Neuron (in vitro differentiated cells): Measurements from ENCODE around the gene HOATZ.

Source experiments
- H2AFZ ChIP-seq: one replicate; pipeline ENCODE4 v1.6.1; 2013; ENCODE audit warnings: low read depth, mild to moderate bottlenecking, inconsistent platforms, low read length, moderate library complexity
- H3K27me3 ChIP-seq: one replicate; pipeline ENCODE4 v1.6.1; 2013; ENCODE audit warnings: low read length; ENCODE audit not compliant: insufficient read depth
- H3K36me3 ChIP-seq: one replicate; pipeline ENCODE4 v1.6.1; 2013; ENCODE audit warnings: low read length; ENCODE audit not compliant: insufficient read depth
- H3K4me1 ChIP-seq: one replicate; pipeline ENCODE4 v1.6.1; 2013; ENCODE audit warnings: low read length; ENCODE audit not compliant: insufficient read depth
- H3K4me3 ChIP-seq: 2 replicates; pipeline ENCODE4 v1.5.1; 2013; ENCODE audit warnings: mild to moderate bottlenecking, low read length, moderate library complexity
- H3K9me3 ChIP-seq: one replicate; pipeline ENCODE4 v1.6.1; 2013; ENCODE audit warnings: low read length

Gene HOATZ

DNA sequence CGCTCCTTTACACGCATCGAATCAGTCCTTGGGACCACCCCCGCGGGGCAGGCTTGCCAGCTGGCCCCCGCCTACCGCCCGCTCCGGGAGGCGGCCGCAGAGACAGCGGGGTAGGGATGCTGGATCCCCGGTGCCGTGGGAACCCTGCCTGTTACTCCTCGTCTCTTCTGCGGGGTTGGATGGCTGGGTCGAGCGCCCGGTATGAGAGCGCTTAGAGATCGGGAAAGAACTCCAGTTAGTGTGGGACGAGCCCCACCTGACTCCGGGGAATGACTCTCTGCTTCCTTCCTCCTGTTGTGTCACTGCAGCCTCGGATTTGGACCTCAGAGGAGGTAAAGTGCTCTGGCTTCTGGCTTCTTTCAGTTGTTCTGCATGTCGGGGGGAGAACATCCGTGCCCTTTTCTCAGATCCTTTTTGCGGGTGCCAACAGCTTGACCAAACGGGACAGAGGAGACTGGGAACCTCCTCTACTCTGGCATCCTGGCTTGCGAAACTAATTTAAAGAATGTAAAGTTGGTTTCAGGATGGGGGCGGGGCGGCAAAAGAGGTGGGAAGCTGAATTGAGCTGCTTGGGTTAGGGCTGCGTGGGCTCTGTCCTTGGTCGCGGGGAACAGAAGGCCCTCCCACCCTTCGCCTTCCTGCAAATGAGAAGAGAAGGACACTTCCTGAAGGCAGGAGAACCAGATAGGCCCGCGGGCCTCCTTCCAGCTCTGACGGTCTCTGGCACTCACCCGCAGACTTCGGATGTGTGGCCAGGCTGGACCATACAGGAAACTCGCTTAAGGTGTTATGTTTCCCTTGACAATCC lies 26.9 kb downstream of the HOATZ start:
- no peak overlapping the region for H3K4me3 ChIP-seq
- peak overlapping the region; percentile 62 for H2AFZ ChIP-seq
- H3K27me3 ChIP-seq: peaks cover 85% of the 10 kb centered on the region
- peaks cover 5% of the 10 kb centered on the region for H3K9me3 ChIP-seq
- peaks cover 6% of the 10 kb centered on the region for H3K4me1 ChIP-seq
- H3K36me3 ChIP-seq: no peaks in the 10 kb centered on the region

DNA sequence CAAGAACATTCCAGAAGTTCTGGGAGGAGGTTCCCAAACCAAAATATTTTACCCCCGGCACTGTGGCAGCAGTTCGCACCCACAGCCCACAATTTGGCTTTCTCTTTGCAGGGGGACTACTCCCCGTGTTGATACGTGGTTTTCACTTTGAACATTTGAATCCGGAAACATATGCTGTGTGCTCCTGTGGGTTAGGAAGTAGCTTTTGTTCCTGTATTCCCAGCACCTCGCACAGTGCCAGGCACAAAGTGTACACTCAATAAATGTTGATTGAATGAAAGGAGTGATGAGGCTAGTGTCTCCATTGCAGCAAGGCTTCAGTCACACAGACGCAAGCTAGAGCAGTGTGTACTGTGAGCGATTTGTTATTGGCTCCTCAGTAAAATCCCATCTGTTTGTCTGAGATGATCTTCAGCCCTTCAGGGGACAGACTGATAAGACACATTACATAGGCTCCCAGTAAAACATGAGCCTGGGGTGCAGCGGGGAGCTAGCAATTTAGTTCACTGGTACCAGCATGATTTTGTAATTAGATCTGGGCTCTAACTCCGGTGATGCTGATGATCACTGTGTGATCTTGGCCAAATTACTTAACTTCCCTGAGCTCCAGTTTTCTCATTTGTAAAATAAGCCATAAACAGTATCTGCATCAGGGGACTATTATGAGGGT lies 28.2 kb downstream of the HOATZ start:
- Histone ChIP-seq H3K4me3 (no peak overlapping the region), H3K36me3 (no peaks in the 10 kb centered on the region), H3K27me3 (peaks cover 79% of the 10 kb centered on the region), H3K9me3 (peaks cover 5% of the 10 kb centered on the region), H3K4me1 (peaks cover 6% of the 10 kb centered on the region), H2AFZ (no peak overlapping the region)

DNA sequence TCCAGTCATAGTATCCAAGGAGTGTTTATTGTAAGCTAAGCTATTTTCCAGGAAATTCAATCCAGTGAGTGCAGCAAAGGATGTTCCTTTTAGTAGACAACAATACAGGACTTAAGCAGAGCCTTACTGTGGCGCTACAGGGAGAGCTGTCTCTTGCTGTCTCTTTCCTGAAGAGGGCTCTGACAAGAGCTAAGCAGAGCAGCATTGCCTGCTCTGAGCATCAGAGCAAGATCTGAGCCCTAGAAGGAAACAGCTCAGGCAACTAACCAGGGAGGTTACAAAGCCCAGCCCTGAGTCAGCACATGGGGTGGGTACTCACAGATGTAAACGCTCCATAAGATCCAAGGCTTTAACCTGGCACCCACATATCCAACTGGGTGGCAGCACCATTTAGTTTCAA lies 33.9 kb downstream of the HOATZ start:
- Histone ChIP-seq H3K4me3 (no peak overlapping the region), H3K36me3 (no peaks in the 10 kb centered on the region), H3K27me3 (peaks cover 40% of the 10 kb centered on the region), H3K9me3 (no peaks in the 10 kb centered on the region), H2AFZ (no peak overlapping the region), H3K4me1 (no peaks in the 10 kb centered on the region)

DNA sequence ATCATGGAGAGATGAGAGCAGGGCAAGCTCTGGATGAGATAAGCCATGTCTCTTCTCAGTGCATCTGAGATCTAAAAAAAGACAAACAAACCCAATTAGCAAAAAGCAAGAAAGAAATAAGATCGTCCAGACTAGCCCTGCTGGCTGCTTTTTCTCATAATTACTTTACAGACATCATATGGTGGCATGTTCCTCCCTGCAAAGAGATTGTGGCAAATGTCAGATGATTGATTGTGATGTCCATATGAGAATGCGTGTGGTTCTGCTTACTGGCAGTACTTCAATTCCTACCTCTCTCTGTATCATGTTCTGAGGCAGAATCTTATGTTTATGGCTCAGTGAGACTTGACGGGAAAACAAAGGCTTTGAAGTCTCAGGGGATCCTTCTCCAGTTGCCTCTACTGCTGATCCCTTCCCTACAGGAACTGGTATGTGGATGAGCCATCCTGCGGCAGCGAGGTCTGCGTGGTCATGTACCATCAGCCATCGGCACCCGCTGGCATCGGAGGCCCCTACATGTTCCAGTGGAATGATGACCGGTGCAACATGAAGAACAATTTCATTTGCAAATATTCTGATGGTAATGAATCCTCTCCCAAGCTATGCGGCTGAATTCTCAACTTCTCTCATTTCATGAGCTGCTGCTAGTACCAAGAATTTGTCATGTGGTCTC lies 34.8 kb downstream of the HOATZ start:
- Histone ChIP-seq H2AFZ (no peak overlapping the region), H3K4me1 (no peaks in the 10 kb centered on the region), H3K4me3 (no peak overlapping the region), H3K9me3 (no peaks in the 10 kb centered on the region), H3K27me3 (peaks cover 32% of the 10 kb centered on the region), H3K36me3 (no peaks in the 10 kb centered on the region)

DNA sequence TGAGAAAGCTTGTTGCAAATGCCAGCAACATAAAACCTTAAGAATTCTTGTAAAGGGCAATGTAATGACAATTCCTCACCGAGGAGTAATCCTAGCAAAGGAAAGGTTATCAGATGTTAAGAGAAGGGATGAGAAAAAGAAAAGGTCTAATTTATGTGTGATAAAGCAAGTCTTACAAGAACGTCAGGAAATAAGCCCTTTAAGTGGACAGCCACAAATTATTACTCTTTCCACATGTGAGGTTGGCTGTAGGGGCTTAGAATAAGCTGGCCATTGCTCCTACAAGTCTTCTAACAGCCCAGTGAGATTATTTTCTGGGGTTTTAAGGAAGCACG lies 35.3 kb downstream of the HOATZ start:
- Histone ChIP-seq H2AFZ (no peak overlapping the region), H3K4me3 (no peak overlapping the region), H3K36me3 (no peaks in the 10 kb centered on the region), H3K27me3 (peaks cover 31% of the 10 kb centered on the region), H3K4me1 (no peaks in the 10 kb centered on the region), H3K9me3 (no peaks in the 10 kb centered on the region)

DNA sequence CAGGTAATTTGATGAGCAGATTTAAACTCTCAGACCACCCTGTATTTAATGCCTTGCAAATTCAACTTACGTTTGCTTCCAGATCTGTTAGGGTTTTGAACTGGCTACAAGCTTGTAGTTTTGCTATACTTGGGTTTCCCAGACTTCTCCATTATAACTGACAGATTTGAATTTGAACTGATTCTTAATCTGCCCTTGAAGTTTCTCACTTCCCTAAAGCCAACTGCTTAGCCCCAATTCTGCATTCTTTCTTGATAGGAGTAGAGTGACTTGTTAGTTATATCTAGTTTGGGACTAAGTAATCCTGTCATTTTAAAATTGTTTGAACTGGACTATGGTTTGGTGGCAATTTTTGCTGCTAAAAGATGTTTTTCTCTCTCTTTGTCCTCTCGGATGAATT lies 35.7 kb downstream of the HOATZ start:
- Histone ChIP-seq H3K9me3 (no peaks in the 10 kb centered on the region), H3K4me3 (no peak overlapping the region), H3K36me3 (no peaks in the 10 kb centered on the region), H2AFZ (no peak overlapping the region), H3K27me3 (peaks cover 29% of the 10 kb centered on the region), H3K4me1 (no peaks in the 10 kb centered on the region)

DNA sequence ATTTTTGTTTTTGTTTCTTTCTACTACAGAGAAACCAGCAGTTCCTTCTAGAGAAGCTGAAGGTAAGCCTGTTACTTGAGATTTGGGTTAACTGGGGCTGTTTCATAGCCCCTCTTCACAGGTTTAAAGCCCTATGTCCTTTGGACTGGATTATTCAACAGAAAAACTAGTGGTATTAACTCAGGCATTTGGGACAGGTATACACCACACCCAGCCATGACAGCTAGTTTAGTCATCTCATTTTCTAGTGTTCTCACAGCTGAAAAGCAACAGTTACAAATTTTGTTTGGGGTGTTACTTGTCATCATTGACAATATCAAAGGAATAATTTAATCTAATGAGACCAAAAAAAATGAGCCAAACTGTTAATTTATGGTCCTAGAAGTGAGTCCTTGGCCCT lies 40.0 kb downstream of the HOATZ start:
- H2AFZ ChIP-seq: no peak overlapping the region
- H3K4me1 ChIP-seq: no peaks in the 10 kb centered on the region
- H3K27me3 ChIP-seq: peaks cover 8% of the 10 kb centered on the region
- H3K36me3 ChIP-seq: no peaks in the 10 kb centered on the region
- H3K9me3 ChIP-seq: peaks cover 3% of the 10 kb centered on the region
- H3K4me3 ChIP-seq: no peak overlapping the region

DNA sequence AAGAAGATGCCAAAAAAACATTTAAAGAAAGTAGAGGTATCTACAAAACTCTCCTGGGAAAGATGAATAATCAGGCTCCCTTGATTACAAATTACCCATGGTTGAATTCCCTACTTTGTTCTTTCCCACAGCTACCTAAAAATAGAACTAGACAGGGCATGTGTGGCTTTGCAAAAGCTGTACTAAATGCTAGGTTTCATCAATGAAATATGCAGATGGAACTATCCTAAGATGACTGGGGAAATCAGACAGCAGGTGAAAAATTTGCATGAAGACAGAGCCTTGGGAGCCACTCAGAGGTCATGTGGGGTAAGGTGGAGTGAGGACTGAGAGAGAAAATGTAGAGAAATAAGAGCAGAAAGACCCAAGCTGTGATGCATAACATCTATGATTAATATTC lies 40.7 kb downstream of the HOATZ start:
- peaks cover 3% of the 10 kb centered on the region for H3K27me3 ChIP-seq
- peaks cover 3% of the 10 kb centered on the region for H3K9me3 ChIP-seq
- H2AFZ ChIP-seq: no peak overlapping the region
- no peaks in the 10 kb centered on the region for H3K36me3 ChIP-seq
- H3K4me3 ChIP-seq: no peak overlapping the region
- H3K4me1 ChIP-seq: no peaks in the 10 kb centered on the region

DNA sequence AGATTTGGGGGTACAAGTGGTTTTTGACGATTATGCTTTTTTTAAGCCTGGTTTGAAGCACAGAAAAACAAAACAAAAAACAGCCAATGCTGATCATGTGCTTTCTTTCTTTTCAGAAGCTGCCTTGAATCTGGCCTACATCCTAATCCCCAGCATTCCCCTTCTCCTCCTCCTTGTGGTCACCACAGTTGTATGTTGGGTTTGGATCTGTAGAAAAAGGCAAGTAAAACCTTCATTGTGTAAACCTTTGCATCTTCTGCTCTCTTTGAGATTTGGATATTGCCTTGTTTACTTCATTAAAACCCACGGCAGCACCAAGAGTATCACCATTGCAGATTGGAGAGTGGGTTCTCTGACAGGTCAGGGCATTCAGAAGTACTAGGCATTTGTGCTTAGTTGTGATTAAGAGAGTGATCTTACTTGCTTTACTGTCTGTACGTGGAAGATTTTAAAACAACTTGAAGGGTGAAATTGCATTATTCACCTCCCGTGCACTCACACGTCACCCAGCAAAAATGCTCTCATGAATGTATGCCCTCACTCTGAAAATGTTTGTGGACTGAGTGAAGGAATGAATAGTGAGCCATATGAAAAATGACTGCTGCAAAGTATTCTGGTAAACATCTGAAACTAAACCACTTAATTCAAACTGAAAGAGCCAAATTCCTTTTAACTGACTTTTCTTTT lies 43.0 kb downstream of the HOATZ start:
- peaks cover 3% of the 10 kb centered on the region for H3K9me3 ChIP-seq
- H3K4me1 ChIP-seq: no peaks in the 10 kb centered on the region
- no peaks in the 10 kb centered on the region for H3K27me3 ChIP-seq
- H2AFZ ChIP-seq: no peak overlapping the region
- H3K36me3 ChIP-seq: no peaks in the 10 kb centered on the region
- H3K4me3 ChIP-seq: no peak overlapping the region

DNA sequence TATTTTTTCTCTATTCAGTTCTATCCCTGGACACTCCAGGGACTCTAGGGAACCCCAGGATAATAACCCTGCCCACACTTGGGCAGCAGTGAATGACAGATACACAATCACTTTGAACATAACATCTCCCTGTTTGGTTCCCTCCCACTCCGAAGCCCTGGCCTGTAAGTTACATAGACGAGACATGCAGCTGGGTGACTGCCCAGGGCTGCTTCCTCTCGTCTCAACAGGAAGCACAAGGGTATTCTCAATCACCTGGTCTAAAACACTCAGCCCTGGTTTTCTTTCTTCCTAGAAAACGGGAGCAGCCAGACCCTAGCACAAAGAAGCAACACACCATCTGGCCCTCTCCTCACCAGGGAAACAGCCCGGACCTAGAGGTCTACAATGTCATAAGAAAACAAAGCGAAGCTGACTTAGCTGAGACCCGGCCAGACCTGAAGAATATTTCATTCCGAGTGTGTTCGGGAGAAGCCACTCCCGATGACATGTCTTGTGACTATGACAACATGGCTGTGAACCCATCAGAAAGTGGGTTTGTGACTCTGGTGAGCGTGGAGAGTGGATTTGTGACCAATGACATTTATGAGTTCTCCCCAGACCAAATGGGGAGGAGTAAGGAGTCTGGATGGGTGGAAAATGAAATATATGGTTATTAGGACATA lies 45.4 kb downstream of the HOATZ start:
- no peaks in the 10 kb centered on the region for H3K36me3 ChIP-seq

DNA sequence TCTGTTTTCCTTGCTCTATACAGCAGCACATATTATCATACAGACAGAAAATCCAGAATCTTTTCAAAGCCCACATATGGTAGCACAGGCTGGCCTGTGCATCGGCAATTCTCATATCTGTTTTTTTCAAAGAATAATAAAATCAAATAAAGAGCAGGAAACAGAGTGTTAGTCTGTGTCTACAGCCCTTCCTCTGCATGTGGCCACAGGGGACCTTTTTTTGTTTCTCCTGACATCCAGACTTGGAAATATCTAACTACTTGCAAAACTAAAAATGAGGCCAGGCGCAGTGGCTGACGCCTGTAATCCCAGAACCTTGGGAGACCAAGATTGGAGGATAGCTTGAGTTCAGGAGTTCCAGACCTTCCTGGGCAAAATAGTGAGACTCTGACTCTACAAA lies 46.2 kb downstream of the HOATZ start:
- H3K4me1 ChIP-seq: no peaks in the 10 kb centered on the region
- no peaks in the 10 kb centered on the region for H3K27me3 ChIP-seq
- H3K4me3 ChIP-seq: no peak overlapping the region
- H3K36me3 ChIP-seq: no peaks in the 10 kb centered on the region
- peaks cover 3% of the 10 kb centered on the region for H3K9me3 ChIP-seq
- no peak overlapping the region for H2AFZ ChIP-seq

More for the DNA sequence above, 45.4 kb downstream of the HOATZ start:
- Histone ChIP-seq H3K9me3 (peaks cover 3% of the 10 kb centered on the region), H3K27me3 (no peaks in the 10 kb centered on the region), H2AFZ (no peak overlapping the region), H3K4me1 (no peaks in the 10 kb centered on the region), H3K4me3 (no peak overlapping the region)

DNA sequence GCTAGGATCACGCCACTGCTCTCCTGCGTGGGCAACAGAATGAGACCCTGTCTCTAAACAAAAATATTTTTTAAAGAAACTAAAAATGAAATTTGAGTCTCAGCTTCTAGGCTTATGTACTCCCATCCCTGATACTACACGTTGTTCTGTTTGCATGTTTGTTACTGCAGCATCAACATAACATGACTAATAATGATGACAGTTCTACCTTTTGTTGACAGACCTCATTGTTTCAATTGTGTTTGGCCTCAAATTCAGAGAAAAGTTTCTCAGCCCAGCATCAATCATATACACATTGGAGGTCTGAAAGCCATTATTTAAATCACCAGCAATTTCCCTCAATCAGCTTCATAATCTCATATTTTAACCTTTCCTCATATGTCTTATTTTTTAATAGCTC lies 46.7 kb downstream of the HOATZ start:
- Histone ChIP-seq H3K9me3 (no peaks in the 10 kb centered on the region), H3K27me3 (no peaks in the 10 kb centered on the region), H2AFZ (no peak overlapping the region), H3K36me3 (no peaks in the 10 kb centered on the region), H3K4me1 (no peaks in the 10 kb centered on the region), H3K4me3 (no peak overlapping the region)
